CD14-positive monocyte (primary cell): ENCODE data around the gene HDAC4. TPM values are rescaled to one million over a fixed set of nuclear protein-coding genes. Genes with fewer than 3 reads are reported as not detected.
A peak's percentile ranks its signal among the peaks of the same experiment; 100 is the strongest.

Source experiments
- DNase-seq, 3 donors: peaks; one replicate each; pipeline ENCODE4 v3.0.0-alpha.2; 2011 to 2022
- H2AFZ ChIP-seq: 2 replicates; pipeline ENCODE4 v1.6.0; 2012; ENCODE audit warnings: mild to moderate bottlenecking, low read depth, low read length, inconsistent platforms; ENCODE audit not compliant: insufficient read depth, poor library complexity, severe bottlenecking
- H3K27ac ChIP-seq, 2 donors: 1 replicate in 1 of 2; 2 replicates in 1 of 2; pipeline ENCODE4 v1.5.1; 2012 to 2013; ENCODE audit warnings: low read length in 2 of 2, control low read depth in 1 of 2, inconsistent platforms in 1 of 2, low read depth in 1 of 2, mild to moderate bottlenecking in 1 of 2
- H3K27me3 ChIP-seq, 2 donors: one replicate each; pipeline versions ENCODE4 v1.6.0 to v1.6.1; 2011 to 2013; ENCODE audit warnings: low read length in 2 of 2; ENCODE audit not compliant: control insufficient read depth in 2 of 2, insufficient read depth in 2 of 2
- H3K36me3 ChIP-seq, 2 donors: replicated peaks in 1 of 2; 1 replicate in 1 of 2; 2 replicates in 1 of 2; pipeline versions ENCODE4 v1.5.1 to v1.6.1; 2012 to 2013; ENCODE audit warnings: low read length in 2 of 2, control low read depth in 1 of 2, inconsistent platforms in 1 of 2, mild to moderate bottlenecking in 1 of 2; ENCODE audit not compliant: insufficient read depth in 2 of 2, control insufficient read depth in 1 of 2
- H3K4me1 ChIP-seq, 2 donors: 1 replicate in 1 of 2; 2 replicates in 1 of 2; pipeline versions ENCODE4 v1.5.1 to v1.6.1; 2012 to 2013; ENCODE audit warnings: low read length in 2 of 2, control low read depth in 1 of 2, inconsistent platforms in 1 of 2, mild to moderate bottlenecking in 1 of 2, moderate library complexity in 1 of 2; ENCODE audit not compliant: insufficient read depth in 2 of 2, control insufficient read depth in 1 of 2
- H3K4me2 ChIP-seq: replicated peaks from 2 replicates; pipeline ENCODE3; 2012; ENCODE audit warnings: low read length, moderate library complexity, mild to moderate bottlenecking; ENCODE audit not compliant: poor library complexity, severe bottlenecking; ENCODE audit errors: extremely low read depth
- H3K4me3 ChIP-seq, 3 experiments: fragments of 200-600 bp in 1 of 3; sonication (generic) in 1 of 3; replicated peaks in 1 of 3; 1 replicate in 2 of 3; 2 replicates in 1 of 3; pipeline ENCODE4 v1.5.1; 2011 to 2013; ENCODE audit warnings: low read length in 3 of 3, mild to moderate bottlenecking in 3 of 3, control low read depth in 2 of 3, low read depth in 2 of 3, inconsistent platforms in 1 of 3, moderate library complexity in 1 of 3
- H3K79me2 ChIP-seq: 2 replicates; pipeline ENCODE4 v1.6.0; 2012; ENCODE audit warnings: mild to moderate bottlenecking, control low read depth, inconsistent platforms, low read length, moderate library complexity; ENCODE audit not compliant: insufficient read depth
- H3K9ac ChIP-seq: 2 replicates; pipeline ENCODE4 v1.6.0; 2017; ENCODE audit warnings: low read length, mild to moderate bottlenecking; ENCODE audit not compliant: insufficient read depth, poor library complexity, severe bottlenecking
- H3K9me3 ChIP-seq, 2 donors: replicated peaks in 1 of 2; 1 replicate in 1 of 2; 2 replicates in 1 of 2; pipeline versions ENCODE4 v1.5.1 to v1.6.1; 2012 to 2013; ENCODE audit warnings: low read length in 2 of 2, control low read depth in 1 of 2; ENCODE audit not compliant: control insufficient read depth in 1 of 2, insufficient read depth in 1 of 2
- H4K20me1 ChIP-seq: 2 replicates; pipeline ENCODE4 v1.6.0; 2012; ENCODE audit warnings: mild to moderate bottlenecking, low read length, control low read depth, moderate library complexity; ENCODE audit not compliant: insufficient read depth
- H3K27ac Mint-ChIP-seq, 7 donors: one replicate each; pipeline ENCODE4 v1.8.0; 2020; ENCODE audit warnings: mild to moderate bottlenecking in 7 of 7, mixed read lengths in 7 of 7, moderate library complexity in 6 of 7, inconsistent platforms in 2 of 7
- H3K27me3 Mint-ChIP-seq, 3 donors: one replicate each; pipeline ENCODE4 v1.8.0; 2021 to 2022; ENCODE audit warnings: low read depth in 3 of 3, mild to moderate bottlenecking in 3 of 3, mixed read lengths in 3 of 3, moderate library complexity in 3 of 3, inconsistent platforms in 1 of 3
- H3K36me3 Mint-ChIP-seq, 2 donors: one replicate each; pipeline ENCODE4 v1.8.0; 2020; ENCODE audit warnings: mixed read lengths in 2 of 2, inconsistent platforms in 1 of 2, mild to moderate bottlenecking in 1 of 2
- H3K4me1 Mint-ChIP-seq: one replicate; pipeline ENCODE4 v1.8.0; 2020; ENCODE audit warnings: mild to moderate bottlenecking, mixed read lengths
- H3K4me3 Mint-ChIP-seq, 2 donors: one replicate each; pipeline ENCODE4 v1.8.0; 2020; ENCODE audit warnings: mild to moderate bottlenecking in 2 of 2, mixed read lengths in 2 of 2, moderate library complexity in 1 of 2
- H3K9me3 Mint-ChIP-seq, 7 donors: one replicate each; pipeline ENCODE4 v1.8.0; 2020 to 2022; ENCODE audit warnings: mixed read lengths in 7 of 7, mild to moderate bottlenecking in 6 of 7, moderate library complexity in 6 of 7, inconsistent platforms in 2 of 7
- CTCF ChIP-seq: fragments of 200-600 bp; IDR thresholded peaks from one replicate; pipeline ENCODE4 v1.8.0; 2022; ENCODE audit warnings: antibody characterized with exemption, mild to moderate bottlenecking
- WGBS: methylation state at CpG from one replicate; pipeline ENCODE4 v1.1.5; 2013; ENCODE audit warnings: missing lambda C conversion rate; ENCODE audit not compliant: insufficient coverage; 5-methylcytosine and 5-hydroxymethylcytosine counted together
- intact Hi-C, 2 donors: fragments of 100-400 bp; cut with micrococcal nuclease; formaldehyde crosslinking; loops; one replicate each; pipeline versions ENCODE4 v1.15.0 to v1.15.1; 2023
- polyA plus RNA-seq, 3 donors: library from polyadenylated mRNA; depleted of rRNA in 1 of 3; unstranded in 2 of 3; stranded (reverse) in 1 of 3; fragments of 300-500 nt in 2 of 3; fragments of >200 nt in 1 of 3; fragmentation: Illumina TruSeq in 2 of 3; gene quantifications; 1 replicate in 2 of 3; 2 replicates in 1 of 3; pipeline ENCODE4 v1.2.3, GENCODE V29; 2012 to 2021

The HDAC4 gene
- polyA plus RNA-seq, 3 donors, result 3.3 to 23.0 (median 4.5) TPM

GRCh38 chr2:239065537-239065936, 335.3 kb downstream of the HDAC4 start:
- peaks cover 56% of the 10 kb centered on the region for H4K20me1 ChIP-seq
- H3K79me2 ChIP-seq, result no peaks in the 10 kb centered on the region
- TF ChIP-seq CTCF, result no peak
- 95% methylated on average over 9 of the region's 11 CpGs for WGBS
- Mint-ChIP-seq H3K9me3 (no peaks in the 10 kb centered on the region), H3K27ac (peak overlapping the region in 1 of 7 donors; percentile 46), H3K36me3 (peaks cover 70 to 86% of the 10 kb centered on the region in 2 donors), H3K27me3 (peaks cover 0 to 2% (median 0%) of the 10 kb centered on the region in 3 donors), H3K4me1 (no peaks in the 10 kb centered on the region), H3K4me3 (no peak overlapping the region)
- H3K4me2 ChIP-seq, result no peak overlapping the region
- H3K9ac ChIP-seq, result no peak overlapping the region
- H3K27me3 ChIP-seq, result no peaks in the 10 kb centered on the region
- H3K4me3 ChIP-seq, result no peak overlapping the region
- H3K27ac ChIP-seq, result no peak overlapping the region
- H3K4me1 ChIP-seq, result no peaks in the 10 kb centered on the region
- intact Hi-C loops, result no loop called here
- H3K9me3 ChIP-seq, result no peaks in the 10 kb centered on the region
- H2AFZ ChIP-seq, result no peak overlapping the region
- no peak for DNase-seq
- H3K36me3 ChIP-seq, result peaks cover 78 to 91% of the 10 kb centered on the region in 2 donors

DNA sequence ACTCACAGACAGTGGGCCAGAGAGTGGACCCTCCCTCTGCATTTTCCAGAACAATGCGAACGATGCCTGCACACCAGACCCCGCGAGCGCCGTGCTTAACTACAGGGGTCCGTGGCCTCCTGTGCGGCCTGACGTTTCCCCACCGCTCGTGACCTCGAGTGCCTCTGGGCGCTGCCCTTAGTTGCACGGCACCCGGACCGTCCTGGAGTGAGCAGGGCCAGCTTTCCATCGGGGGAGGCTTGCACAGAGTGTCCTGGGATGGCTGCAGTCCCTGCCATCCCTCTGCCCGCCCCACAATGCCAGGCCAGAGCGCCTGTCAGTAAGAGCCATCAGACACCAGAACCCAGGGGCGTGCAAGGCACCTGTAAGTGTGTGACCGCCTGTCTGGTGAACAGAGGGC, 335.9 kb downstream of the HDAC4 start:
- no peak for DNase-seq
- H3K9me3 ChIP-seq, result no peaks in the 10 kb centered on the region
- H3K27ac ChIP-seq, result no peak overlapping the region
- Mint-ChIP-seq H3K4me3 (no peak overlapping the region), H3K36me3 (peaks cover 68 to 88% of the 10 kb centered on the region in 2 donors), H3K27ac (peak overlapping the region in 1 of 7 donors; percentile 46), H3K27me3 (peaks cover 0 to 2% (median 0%) of the 10 kb centered on the region in 3 donors), H3K9me3 (no peaks in the 10 kb centered on the region), H3K4me1 (no peaks in the 10 kb centered on the region)
- 96% methylated on average over 21 of the region's 21 CpGs for WGBS
- peaks cover 55% of the 10 kb centered on the region for H4K20me1 ChIP-seq
- intact Hi-C loops, result no loop called here
- no peaks in the 10 kb centered on the region for H3K27me3 ChIP-seq
- no peaks in the 10 kb centered on the region for H3K4me1 ChIP-seq
- peaks cover 77 to 91% of the 10 kb centered on the region in 2 donors for H3K36me3 ChIP-seq
- no peak overlapping the region for H3K9ac ChIP-seq
- H2AFZ ChIP-seq, result no peak overlapping the region
- no peak overlapping the region for H3K4me3 ChIP-seq
- TF ChIP-seq CTCF, result no peak
- no peak overlapping the region for H3K4me2 ChIP-seq
- no peaks in the 10 kb centered on the region for H3K79me2 ChIP-seq
